Islet of Langerhans (tissue), 1 donor: Measurements from ENCODE around the gene CTTNBP2.

Experiments
- FAIRE-seq: peaks from one replicate; lab custom pipeline; 2011; peaks lifted over from hg19 to GRCh38; lab: Jason Lieb, UNC

Gene CTTNBP2

GRCh38 chr7:117781707-117782106 is 91.5 kb downstream of the CTTNBP2 start:
- peak; percentile 56 for FAIRE-seq

- FAIRE-seq: no peak
Observed at GRCh38 chr7:117780832-117781231, 92.4 kb downstream of the CTTNBP2 start.

- no peak for FAIRE-seq
Observed at GRCh38 chr7:117777335-117778142, 95.7 kb downstream of the CTTNBP2 start.

GRCh38 chr7:117776224-117776623 is 97.0 kb downstream of the CTTNBP2 start:
- no peak for FAIRE-seq

GRCh38 chr7:117775801-117776200 is 97.4 kb downstream of the CTTNBP2 start:
- FAIRE-seq: no peak

- no peak for FAIRE-seq
Observed at GRCh38 chr7:117774943-117775342, 98.3 kb downstream of the CTTNBP2 start.

- FAIRE-seq: peak; percentile 82
Observed at GRCh38 chr7:117772421-117772820, 100.8 kb downstream of the CTTNBP2 start.

GRCh38 chr7:117771756-117772155 is 101.5 kb downstream of the CTTNBP2 start:
- no peak for FAIRE-seq

GRCh38 chr7:117769085-117769484 is 104.2 kb downstream of the CTTNBP2 start:
- no peak for FAIRE-seq

GRCh38 chr7:117767951-117768350 is 105.3 kb downstream of the CTTNBP2 start:
- no peak for FAIRE-seq

- FAIRE-seq: no peak
Observed at GRCh38 chr7:117766913-117767312, 106.3 kb downstream of the CTTNBP2 start.

- no peak for FAIRE-seq
Observed at GRCh38 chr7:117764031-117764430, 109.2 kb downstream of the CTTNBP2 start.

GRCh38 chr7:117762055-117762454 is 111.2 kb downstream of the CTTNBP2 start:
- no peak for FAIRE-seq

GRCh38 chr7:117759950-117760640 is 113.1 kb downstream of the CTTNBP2 start:
- FAIRE-seq: no peak

- no peak for FAIRE-seq
Observed at GRCh38 chr7:117757440-117757839, 115.8 kb downstream of the CTTNBP2 start.

- no peak for FAIRE-seq
Observed at GRCh38 chr7:117756586-117757085, 116.6 kb downstream of the CTTNBP2 start.

- no peak for FAIRE-seq
Observed at GRCh38 chr7:117755136-117755535, 118.1 kb downstream of the CTTNBP2 start.

- no peak for FAIRE-seq
Observed at GRCh38 chr7:117751775-117752174, 121.5 kb downstream of the CTTNBP2 start.

GRCh38 chr7:117750612-117751563 is 122.4 kb downstream of the CTTNBP2 start:
- peak; percentile 85 for FAIRE-seq

GRCh38 chr7:117741962-117742361 is 131.3 kb downstream of the CTTNBP2 start:
- FAIRE-seq: no peak

- FAIRE-seq: no peak
Observed at GRCh38 chr7:117739085-117739484, 134.2 kb downstream of the CTTNBP2 start.

- FAIRE-seq: no peak
Observed at GRCh38 chr7:117737926-117738325, 135.3 kb downstream of the CTTNBP2 start.
